ENCODE results near the gene A3GALT2.

Gene A3GALT2

GRCh38 chr1:33350611-33351280 lies 29.8 kb upstream of the A3GALT2 start:
- no peak for DNase-seq (ENCODE audit: low read depth in 2 of 2)

GRCh38 chr1:33349778-33350610 lies 29.1 kb upstream of the A3GALT2 start:
- DNase-seq (ENCODE audit: low read depth in 2 of 2) = peak; percentile 67 to 74

- peak in 1 of 2 donors; percentile 33 for DNase-seq (ENCODE audit: low read depth in 2 of 2)
Measured at GRCh38 chr1:33349081-33349759, 28.3 kb upstream of the A3GALT2 start.

- peak; percentile 25 to 29 for DNase-seq (ENCODE audit: low read depth in 2 of 2)
Measured at GRCh38 chr1:33348676-33349080, 27.8 kb upstream of the A3GALT2 start.

- DNase-seq (ENCODE audit: low read depth in 2 of 2) = no peak
Measured at GRCh38 chr1:33348194-33348593, 27.3 kb upstream of the A3GALT2 start.

GRCh38 chr1:33347650-33347992 lies 26.7 kb upstream of the A3GALT2 start:
- no peak for DNase-seq (ENCODE audit: low read depth in 2 of 2)

- DNase-seq (ENCODE audit: low read depth in 2 of 2) = no peak
Measured at GRCh38 chr1:33346927-33347649, 26.2 kb upstream of the A3GALT2 start.

- no peak for DNase-seq (ENCODE audit: low read depth in 2 of 2)
Measured at GRCh38 chr1:33346533-33346926, 25.6 kb upstream of the A3GALT2 start.

- DNase-seq (ENCODE audit: low read depth in 2 of 2) = no peak
Measured at GRCh38 chr1:33344896-33345560, 24.1 kb upstream of the A3GALT2 start.

- DNase-seq (ENCODE audit: low read depth in 2 of 2) = no peak
Measured at GRCh38 chr1:33343539-33343938, 22.6 kb upstream of the A3GALT2 start.

- no peak for DNase-seq (ENCODE audit: low read depth in 2 of 2)
Measured at GRCh38 chr1:33342041-33342723, 21.3 kb upstream of the A3GALT2 start.

GRCh38 chr1:33341190-33341589 lies 20.3 kb upstream of the A3GALT2 start:
- DNase-seq (ENCODE audit: low read depth in 2 of 2) = no peak

GRCh38 chr1:33339413-33339812 lies 18.5 kb upstream of the A3GALT2 start:
- no peak for DNase-seq (ENCODE audit: low read depth in 2 of 2)

- no peak for DNase-seq (ENCODE audit: low read depth in 2 of 2)
Measured at GRCh38 chr1:33338440-33339211, 17.7 kb upstream of the A3GALT2 start.

- DNase-seq (ENCODE audit: low read depth in 2 of 2) = no peak
Measured at GRCh38 chr1:33338048-33338439, 17.1 kb upstream of the A3GALT2 start.

GRCh38 chr1:33337441-33337840 lies 16.5 kb upstream of the A3GALT2 start:
- no peak for DNase-seq (ENCODE audit: low read depth in 2 of 2)

- DNase-seq (ENCODE audit: low read depth in 2 of 2) = no peak
Measured at GRCh38 chr1:33336580-33336979, 15.7 kb upstream of the A3GALT2 start.

GRCh38 chr1:33335020-33335419 lies 14.1 kb upstream of the A3GALT2 start:
- DNase-seq (ENCODE audit: low read depth in 2 of 2) = no peak

GRCh38 chr1:33334081-33334552 lies 13.2 kb upstream of the A3GALT2 start:
- no peak for DNase-seq (ENCODE audit: low read depth in 2 of 2)

- no peak for DNase-seq (ENCODE audit: low read depth in 2 of 2)
Measured at GRCh38 chr1:33332881-33333280, 12.0 kb upstream of the A3GALT2 start.
